Fibroblast of gingiva (primary cell): Measurements from ENCODE around the gene HELQ.
"Not testable (repeated sequence)": the region's sequence is repeated elsewhere in the genome, so short reads cannot be mapped to it uniquely, and the experiment has no call there.

Experiments used
- DNase-seq: peaks from one replicate; pipeline ENCODE4 v3.0.0-alpha.2; 2011; ENCODE audit warnings: low read depth

The HELQ gene

DNA sequence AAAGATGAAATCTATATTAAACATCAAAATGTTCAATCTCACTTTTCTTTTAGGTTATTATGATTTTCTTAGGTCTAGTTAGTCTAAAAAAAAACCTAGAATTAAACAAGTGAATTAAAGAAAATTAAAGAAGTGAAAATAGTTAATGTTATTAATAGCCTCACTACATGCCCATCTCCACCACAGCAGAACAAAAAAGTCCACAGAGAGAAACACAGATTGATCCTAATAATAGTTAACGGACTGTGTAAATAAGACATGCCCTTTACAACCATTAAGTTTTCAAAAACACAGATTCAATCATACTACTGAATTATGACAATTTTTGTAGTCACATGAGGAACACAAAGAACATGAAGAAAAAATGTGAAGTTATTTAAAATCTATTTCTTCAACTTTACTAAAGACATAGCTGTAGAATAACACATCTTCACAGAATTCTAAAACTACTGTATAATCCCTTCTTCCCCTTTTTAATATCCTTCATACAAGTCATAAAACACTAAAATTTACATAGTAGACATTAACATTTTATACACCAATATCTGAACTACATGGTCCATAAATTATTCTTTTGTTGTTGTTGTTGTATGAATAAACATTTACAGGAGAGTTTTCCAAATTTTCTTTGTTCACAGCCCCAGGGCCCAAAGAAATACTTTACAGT is 15.3 kb downstream of the HELQ start:
- DNase-seq = no peak

DNA sequence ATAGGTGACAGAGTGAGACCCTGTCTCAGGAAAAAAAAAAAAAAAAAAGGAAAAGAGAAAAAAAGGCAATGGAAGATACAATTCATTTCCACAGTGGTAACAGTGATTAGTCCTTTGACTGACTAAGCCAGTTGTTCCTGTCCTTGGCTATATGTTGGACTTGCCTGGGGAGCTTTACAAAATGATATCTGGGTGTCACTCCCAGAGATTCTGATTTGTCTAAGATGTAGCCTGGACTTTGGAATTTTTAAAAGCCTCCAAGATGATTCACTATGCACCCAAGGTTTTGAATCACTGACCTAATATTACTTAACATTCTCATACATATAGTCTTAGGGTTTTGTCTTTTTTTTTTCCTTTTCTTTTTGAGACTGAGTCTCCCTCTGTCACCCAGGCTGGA is 16.9 kb downstream of the HELQ start:
- no peak for DNase-seq

DNA sequence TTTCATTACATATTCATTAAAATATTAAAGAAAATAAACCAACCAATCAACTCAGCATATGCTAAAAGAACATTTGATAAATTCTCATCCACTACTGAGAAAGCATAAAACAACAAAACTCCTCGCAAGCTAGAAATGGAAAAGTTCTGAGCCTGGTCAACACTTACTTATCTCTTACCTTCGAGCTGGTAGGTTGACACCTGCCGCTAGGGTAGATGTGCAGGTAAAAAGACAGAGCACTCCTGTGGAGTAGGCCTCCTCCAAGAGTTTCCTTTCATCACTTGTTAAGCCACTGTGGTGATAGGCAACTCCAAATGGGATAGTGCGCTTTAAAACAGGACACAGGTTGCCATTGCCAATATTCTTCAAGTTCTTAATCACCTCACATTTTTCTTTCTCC is 18.9 kb downstream of the HELQ start:
- DNase-seq = no peak

DNA sequence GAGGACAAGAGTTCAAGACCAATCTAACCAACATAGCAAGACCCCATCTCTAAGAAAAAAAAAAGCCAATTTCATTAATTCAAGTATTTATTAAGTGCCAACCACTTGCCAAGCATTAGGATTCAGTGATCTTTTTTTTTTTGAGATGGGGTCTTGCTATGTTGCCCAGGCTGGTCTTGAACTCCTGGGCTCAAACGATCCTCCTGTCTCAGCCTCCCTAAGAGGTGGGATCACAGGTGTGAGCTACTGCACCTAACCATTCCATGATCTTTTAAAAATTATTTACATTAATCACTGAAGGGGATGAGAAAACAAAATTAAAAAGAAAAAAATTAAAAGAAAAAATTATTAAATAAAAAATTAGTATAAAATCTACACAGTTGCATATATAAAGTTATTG is 24.4 kb downstream of the HELQ start:
- no peak for DNase-seq

DNA sequence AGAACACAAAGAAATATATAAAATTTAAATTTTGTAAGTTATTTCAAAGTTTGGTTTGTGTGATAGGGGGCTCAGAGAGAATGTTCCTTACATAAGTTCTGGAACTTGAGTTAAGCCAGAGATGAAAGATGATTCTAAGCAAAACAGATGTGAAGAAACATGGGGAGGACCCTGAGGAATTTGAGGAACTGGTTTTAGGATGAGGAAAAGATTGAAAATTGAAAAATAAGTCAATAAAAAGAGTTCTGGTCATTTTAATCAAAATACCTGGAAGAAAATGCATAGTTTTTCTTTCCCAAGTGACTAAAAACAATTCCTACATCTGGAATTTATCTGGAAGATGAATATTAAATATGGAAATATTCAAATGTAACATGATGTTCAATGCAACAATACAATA is 37.4 kb downstream of the HELQ start:
- DNase-seq = no peak

DNA sequence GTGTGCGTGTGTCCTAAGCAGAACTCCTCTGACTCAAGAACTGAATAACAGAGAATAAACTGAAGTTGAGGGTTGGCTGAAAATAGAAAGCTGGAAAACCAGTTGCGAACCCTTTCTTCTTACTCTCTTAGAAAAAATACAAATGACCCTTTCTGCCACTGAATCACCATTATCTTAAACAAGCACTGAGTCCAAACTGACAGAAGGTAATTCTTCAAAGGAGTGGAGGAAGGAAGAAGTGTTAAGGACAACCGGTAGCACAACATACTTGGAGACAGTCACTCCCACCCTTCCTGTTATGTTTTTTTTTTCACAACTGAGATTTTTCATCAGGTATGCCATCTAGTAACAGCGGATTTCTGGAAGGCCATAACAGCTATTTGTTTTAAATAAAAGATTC is 38.1 kb downstream of the HELQ start:
- DNase-seq = no peak

DNA sequence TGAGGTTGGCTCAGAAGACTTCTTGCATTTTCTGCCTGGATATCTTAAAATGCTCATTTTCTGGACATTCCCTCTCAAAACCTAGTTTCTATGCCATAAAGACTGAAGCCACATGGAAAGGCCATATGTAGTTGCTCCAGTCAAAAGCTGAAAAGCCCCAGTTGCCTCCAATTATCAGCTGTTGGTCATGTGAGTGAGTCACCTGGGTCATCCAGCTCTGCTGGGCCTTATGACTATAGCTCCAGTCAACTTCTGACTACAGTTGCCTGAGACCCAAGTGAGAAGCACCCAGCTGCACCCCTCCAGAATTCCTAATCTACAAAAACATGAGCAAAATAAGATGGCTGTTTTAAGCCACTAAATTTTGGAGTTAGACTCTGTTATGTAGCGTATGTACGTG is 41.9 kb downstream of the HELQ start:
- no peak for DNase-seq

DNA sequence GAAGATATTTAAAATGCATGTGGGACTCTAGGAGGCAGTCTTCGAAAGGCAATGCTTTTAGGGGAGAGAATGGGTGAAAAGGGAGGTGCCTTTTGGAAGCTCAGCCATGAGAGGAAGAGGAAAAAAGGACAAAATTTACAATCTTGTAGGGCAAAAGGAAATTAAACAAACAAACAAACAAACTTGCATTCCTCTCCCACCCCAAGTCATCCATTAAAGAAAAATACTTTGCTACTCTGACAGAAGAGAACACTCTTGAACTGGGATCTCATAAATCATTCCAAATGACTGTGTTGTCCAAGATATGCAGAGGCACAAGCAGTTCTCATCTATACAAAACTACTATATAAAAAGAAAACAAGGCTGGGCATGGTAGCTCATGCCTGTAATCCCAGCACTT is 46.7 kb downstream of the HELQ start:
- DNase-seq = no peak

DNA sequence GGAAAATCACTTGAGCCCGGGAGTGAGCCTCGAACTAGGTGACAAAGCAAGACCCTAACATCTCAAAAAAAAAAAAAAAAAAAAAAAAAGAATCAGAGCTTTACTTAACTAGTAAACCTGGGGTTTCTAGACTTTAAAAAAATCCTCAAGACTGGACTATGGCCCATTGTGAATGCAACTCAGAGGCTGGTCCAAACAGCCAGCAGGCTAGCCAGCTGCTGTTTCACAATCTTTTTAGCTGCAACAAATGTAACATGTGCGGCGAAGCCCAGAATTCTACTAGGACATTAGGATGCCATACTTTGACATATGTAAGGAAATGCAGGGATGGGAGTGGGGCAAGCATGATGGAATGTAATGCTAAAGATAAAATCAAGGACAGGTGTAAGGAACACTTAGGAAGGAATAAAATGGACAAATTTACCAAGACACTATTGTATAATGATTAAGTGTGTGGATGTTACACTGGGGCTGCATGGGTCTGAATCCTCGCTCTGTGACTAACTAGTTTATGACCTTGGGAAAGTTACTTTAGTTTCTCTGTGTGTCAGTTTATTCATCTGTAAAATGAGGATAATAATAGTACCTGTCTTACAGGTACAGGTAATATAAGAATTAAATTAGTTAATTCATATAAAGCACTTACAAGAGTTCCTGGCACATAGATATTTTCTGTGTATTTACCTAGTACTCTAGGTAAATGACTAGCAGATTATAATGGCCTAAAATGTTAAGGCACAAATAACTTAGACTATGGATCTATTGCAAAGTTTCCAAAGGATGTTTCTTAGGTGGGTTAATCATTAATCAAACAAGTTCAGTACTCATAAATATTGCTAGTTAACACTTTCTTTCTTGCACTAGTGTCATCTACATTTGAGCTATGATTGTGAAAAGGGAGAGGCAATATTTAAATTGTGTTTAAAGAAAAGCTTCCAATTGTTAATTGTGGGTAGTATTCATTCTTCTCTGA is 49.5 kb downstream of the HELQ start:
- peak; percentile 9 for DNase-seq

DNA sequence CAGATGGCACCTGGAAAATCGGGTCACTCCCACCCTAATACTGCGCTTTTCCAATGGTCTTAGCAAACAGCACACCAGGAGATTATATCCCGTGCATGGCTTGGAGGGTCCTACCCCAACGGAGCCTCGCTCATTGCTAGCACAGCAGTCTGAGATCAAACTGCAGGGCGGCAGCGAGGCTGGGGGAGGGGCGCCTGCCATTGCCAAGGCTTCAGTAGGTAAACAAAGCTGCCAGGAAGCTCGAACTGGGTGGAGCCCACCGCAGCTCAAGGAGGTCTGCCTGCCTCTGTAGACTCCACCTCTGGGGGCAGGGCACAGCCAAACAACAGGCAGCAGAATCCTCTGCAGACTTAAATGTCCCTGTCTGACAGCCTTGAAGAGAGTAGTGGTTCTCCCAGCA is 57.5 kb downstream of the HELQ start:
- DNase-seq = not testable (repeated sequence)

DNA sequence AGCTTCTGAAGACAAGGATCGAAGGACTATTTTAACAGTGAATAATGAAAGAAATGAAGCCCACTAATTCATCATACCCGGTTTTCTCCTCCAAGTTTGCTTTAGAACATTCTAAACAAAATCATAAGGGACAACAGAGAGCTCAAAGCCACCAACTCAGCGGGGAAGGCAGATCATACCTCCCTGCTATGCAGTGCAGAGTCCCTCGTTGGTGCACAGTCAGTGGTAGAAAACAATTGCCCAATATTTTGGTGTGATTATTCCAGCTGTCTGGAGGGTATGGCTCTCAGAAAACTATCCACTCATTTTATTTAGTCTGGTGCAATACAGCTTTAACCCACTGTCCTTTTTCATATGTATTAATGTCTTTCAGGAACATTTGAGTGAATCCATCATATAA is 61.7 kb downstream of the HELQ start:
- DNase-seq = no peak

DNA sequence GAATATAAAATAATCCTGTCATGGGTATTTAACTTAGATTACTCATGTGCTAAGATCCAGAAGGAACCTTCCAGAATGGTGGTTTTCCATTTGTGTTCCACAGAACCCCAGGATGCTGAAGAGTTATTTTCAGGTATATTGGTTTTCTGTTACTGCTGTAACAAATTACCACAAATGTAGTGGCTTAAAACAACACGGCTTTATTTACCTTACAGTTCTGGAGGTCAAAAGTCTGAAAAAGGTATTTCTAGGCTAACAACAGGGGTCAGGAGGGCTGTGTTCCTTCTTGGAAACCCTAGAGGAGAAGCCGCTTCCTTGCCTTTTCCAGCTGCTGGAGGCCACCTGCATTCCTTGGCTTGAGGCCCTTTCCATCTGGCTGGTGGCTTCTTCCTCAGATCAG is 63.1 kb downstream of the HELQ start:
- DNase-seq = no peak

DNA sequence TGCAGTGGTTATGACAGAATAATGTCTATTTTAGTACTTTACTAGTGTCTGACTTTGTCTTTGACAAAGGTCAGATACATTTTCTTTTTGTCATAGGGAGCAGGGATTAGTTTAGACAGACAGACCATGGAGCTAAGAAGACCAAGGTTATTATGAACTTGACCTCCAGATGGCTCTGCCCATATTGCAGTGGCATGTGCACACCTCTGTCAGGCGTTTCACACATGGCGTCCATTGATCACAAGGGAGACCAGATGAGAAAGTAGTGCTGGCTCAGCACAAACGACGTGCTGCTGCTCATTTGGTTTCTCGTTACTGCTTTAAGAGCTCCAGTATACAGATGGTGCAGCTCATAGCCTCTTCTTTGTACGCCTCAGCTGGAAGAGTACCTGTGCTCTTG is 64.7 kb downstream of the HELQ start:
- no peak for DNase-seq

DNA sequence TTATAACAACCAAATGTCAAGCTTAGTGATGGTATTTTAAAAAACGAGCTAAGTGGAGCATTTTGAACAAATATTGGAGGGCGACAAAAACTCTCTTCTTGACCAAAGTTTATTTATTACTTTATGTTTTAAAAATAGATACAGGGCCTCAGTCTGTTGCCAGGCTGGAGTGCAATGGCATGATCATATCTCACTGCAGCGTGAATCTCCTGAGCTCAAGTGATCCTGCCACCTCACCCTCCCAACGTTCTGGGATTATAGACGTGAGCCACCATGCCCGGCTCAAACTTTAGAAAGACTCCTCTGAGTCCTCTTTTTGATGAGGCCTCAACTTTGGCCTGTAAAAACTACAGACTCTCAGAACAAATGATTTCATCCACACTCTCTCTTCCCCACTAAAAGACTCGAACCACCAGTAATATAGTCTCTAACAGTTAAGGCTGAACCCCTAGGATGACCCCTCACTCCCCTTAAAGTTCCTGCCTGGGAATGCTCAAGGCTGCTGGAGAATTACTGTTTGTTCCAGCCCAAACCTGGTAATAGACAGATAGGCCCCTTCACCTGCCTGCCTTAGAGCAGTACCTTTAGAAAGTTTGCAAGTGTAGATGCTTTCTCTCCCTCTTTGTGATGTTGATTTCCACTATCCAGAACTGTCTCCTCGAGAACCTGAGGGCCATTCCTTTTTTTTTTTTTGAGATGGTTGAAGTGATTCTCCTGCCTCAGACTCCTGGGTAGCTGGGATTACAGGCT is 65.7 kb downstream of the HELQ start:
- DNase-seq = no peak

DNA sequence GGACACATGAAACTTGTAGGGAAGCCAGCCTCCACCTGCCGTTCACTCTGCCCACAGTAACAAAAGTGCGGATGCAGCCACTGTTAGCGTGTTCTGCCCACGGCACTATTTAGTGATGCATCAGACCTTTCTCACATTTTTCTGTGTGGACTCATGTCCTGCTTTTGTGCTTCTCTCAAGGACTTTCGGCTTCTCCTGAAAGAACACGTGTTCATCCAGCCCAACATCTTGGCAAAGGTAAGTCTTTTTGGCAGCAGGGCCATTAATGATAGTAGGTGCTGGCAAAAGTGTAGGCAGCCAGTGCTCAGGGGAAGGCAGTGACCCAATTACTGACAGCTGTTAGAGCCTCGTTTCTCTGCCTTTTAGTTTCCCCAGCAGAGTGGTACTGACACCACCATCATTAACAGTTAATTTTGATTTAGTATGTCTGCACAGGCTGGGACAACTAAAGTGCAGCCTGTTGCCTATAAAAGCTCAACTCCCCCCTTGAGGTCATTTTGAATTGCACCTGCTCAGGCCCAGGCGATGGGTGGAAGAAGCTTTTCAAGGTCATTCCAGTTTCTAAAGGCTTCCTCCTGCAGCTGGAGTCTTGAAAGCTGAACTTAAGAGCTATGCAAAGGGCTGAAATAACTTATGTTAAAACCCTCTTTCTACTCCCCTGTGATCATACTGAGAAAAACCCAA is 66.4 kb downstream of the HELQ start:
- DNase-seq = no peak

DNA sequence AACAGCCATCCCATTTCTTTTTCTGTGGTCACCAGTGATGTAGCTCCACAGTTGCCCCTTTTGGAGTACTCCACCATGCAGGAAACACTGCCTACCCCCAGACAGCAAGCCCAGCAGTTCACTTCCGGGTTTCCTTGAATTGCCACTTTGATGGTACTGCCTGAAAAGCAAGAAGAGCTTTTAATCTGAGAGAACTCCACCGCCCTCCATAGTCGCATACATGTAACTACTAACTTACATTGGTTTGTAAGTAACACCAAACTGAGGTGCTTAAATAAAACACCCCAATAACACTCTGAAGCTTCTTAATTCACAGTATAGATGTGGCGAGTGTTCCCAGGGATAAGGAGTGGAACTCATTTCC is 67.3 kb downstream of the HELQ start:
- no peak for DNase-seq

DNA sequence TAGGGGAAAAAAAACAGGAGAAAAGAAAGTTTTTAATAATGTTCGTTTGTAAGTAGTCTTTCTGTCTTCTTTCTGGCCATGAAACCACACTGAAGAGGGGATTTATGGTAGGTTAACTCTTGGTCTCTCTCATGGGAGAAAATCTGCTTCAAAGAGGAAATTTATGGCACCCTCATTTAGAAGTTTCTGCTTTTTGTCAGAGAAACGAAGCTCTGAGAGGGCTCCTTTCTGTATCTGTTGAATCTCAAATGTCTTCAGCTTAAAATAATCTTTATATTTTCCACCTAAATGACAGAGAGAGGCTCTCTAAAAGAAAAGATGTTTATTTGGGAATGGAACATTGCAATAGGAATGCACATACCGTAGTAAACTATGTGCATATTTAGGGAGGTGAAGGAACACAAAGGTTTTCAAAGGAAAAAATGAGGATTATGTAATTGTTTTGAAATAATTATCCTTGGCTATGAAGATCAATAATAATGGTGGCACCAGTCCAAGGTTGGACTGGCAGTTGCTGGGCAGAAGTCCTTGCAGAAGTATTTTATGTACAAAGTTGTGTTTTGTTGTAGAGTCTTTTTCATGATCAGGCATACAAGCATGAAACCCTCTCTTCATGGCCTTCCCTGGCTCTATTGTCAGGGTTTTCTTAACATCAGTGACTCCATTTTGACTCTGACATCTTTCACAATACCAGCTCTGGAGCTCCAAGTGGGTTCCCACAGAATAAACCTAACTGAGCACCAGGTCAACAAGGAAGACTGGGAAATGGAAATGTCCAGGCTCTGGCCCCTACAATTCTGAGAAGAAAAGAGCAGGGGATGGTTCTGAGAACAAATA is 67.9 kb downstream of the HELQ start:
- no peak for DNase-seq

DNA sequence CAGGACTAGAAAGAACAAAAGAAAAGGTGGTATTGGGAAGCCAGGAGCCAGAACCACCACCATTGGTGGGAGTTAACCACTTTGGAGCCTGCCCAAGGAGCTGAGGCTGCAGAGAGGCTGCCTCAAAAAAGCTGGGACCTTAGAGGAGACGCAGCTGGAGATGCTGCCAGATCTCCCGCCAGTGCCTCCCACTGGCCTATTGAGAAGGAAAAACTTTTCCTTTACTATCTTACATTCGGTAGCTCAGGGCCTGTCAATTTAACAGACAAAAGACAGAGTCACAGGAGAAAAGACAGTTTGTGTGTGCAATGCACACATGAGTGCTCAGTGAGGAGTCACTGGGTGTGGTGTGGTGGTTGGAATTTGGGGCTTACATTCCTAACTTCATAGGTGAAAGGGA is 68.6 kb downstream of the HELQ start:
- DNase-seq = no peak

DNA sequence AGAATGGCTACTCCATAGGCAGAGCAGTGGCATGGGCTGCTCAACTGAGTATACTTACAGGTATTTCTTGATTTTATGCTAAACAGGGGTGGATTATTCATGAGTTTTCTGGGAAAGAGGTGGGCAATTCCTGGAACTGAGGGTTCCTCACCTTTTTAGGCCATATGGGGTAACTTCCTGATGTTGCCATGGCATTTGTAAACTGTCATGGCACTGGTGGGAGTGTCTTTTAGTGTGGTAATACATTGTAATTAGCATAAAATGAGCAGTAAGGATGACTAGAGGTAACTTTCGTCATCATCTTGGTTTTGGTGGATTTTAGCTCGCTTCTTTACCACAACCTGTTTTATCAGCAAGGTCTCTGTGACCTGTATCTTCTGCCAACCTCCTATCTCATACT is 72.8 kb downstream of the HELQ start:
- no peak for DNase-seq

DNA sequence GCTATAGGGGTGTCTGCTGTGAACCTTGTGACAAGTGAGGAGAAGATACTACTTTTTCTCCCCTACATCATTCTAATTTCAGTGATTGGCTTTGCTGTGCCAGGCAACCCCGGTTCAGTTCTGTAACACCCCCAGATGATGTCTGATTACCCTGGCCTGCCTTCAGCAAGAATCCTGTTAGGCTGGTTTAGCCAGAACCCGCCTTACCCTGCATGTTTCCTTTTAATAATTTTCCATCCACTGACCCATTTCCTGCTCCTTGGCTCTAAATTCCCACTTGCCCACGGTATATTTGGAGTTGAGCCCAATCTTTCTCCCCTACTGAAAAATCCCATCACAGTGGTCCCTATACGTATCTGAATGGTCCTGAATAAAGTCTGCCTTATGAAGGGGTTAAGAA is 74.5 kb downstream of the HELQ start:
- no peak for DNase-seq

DNA sequence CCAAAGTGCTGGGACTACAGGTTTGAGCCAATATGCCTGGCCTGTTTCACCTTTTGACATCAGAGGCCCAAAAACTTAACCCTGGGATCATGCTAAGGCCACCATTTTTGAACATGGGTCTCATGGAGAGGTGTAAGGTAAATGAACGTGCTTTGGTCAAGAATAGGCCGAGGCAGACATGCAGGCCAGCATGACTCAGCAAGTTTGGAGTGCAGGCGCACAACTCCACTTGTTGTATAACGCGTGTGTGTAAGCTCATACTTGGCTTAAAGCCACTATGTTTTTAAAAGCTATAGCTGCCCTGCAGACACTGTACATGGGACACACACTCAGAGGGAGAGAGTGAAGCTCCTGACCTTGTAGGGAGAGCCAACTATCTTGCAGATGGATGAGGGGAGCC is 77.2 kb downstream of the HELQ start:
- no peak for DNase-seq
